MM.1S (cell line): Measurements from ENCODE around the gene CAPN5.

ENCODE experiments used
- DNase-seq: peaks from one replicate; pipeline ENCODE4 v3.0.0-alpha.2; 2015
- H2AFZ ChIP-seq: fragments of 300-600 bp; sonication (generic); 2 replicates; pipeline ENCODE4 v1.6.0; 2016; ENCODE audit warnings: antibody characterized with exemption, low read length
- H3F3A ChIP-seq: fragments of 300-600 bp; sonication (generic); 2 replicates; pipeline ENCODE4 v1.6.1; 2016; ENCODE audit warnings: mild to moderate bottlenecking, antibody characterized with exemption, low read length, moderate library complexity, mixed read lengths; ENCODE audit not compliant: insufficient read depth
- H3K27ac ChIP-seq: fragments of 300-600 bp; sonication (generic); 2 replicates; pipeline ENCODE4 v1.5.1; 2016; ENCODE audit warnings: mild to moderate bottlenecking, low read length
- H3K27me3 ChIP-seq: fragments of 300-600 bp; sonication (generic); replicated peaks from 2 replicates; pipeline ENCODE4 v1.6.0; 2016; ENCODE audit warnings: low read length; ENCODE audit not compliant: insufficient read depth
- H3K36me3 ChIP-seq: fragments of 300-600 bp; sonication (generic); replicated peaks from 2 replicates; pipeline ENCODE4 v1.6.1; 2016; ENCODE audit warnings: mild to moderate bottlenecking, low read length, mixed read lengths; ENCODE audit not compliant: insufficient read depth
- H3K4me1 ChIP-seq: fragments of 300-600 bp; sonication (generic); 2 replicates; pipeline ENCODE4 v1.6.1; 2016; ENCODE audit warnings: low read length, mixed read lengths
- H3K4me2 ChIP-seq: fragments of 300-600 bp; sonication (generic); 2 replicates; pipeline ENCODE4 v1.6.0; 2016; ENCODE audit warnings: low read depth, low read length
- H3K4me3 ChIP-seq: fragments of 300-600 bp; sonication (generic); 2 replicates; pipeline ENCODE4 v1.5.1; 2016; ENCODE audit warnings: low read length, mixed read lengths
- H3K79me2 ChIP-seq: fragments of 300-600 bp; sonication (generic); 2 replicates; pipeline ENCODE4 v1.6.1; 2016; ENCODE audit warnings: mixed run types, low read length, mixed read lengths
- H3K9ac ChIP-seq: fragments of 300-600 bp; sonication (generic); 2 replicates; pipeline ENCODE4 v1.6.1; 2016; ENCODE audit warnings: low read length, mixed read lengths
- H3K9me2 ChIP-seq: fragments of 300-600 bp; sonication (generic); replicated peaks from 2 replicates; pipeline ENCODE4 v1.6.1; 2016; ENCODE audit warnings: mild to moderate bottlenecking, low read length, mixed read lengths; ENCODE audit not compliant: insufficient read depth
- H3K9me3 ChIP-seq: fragments of 300-600 bp; sonication (generic); replicated peaks from 2 replicates; pipeline ENCODE4 v1.6.1; 2016; ENCODE audit warnings: mild to moderate bottlenecking, low read length, mixed read lengths; ENCODE audit not compliant: insufficient read depth
- H4K20me1 ChIP-seq: fragments of 300-600 bp; sonication (generic); 2 replicates; pipeline ENCODE4 v1.6.1; 2016; ENCODE audit warnings: mild to moderate bottlenecking, low read length, moderate library complexity, mixed read lengths; ENCODE audit not compliant: insufficient read depth
- CTCF ChIP-seq: fragments of 300-600 bp; sonication (generic); IDR thresholded peaks from 2 replicates; pipeline ENCODE4 v1.5.1; 2016; ENCODE audit warnings: antibody characterized with exemption, low read length, mixed read lengths
- EZH2 ChIP-seq: fragments of 300-600 bp; sonication (generic); optimal IDR thresholded peaks from 2 replicates; pipeline ENCODE3; 2017; ENCODE audit warnings: low read depth, mild to moderate bottlenecking, antibody characterized with exemption, low read length, mixed read lengths
- EZH2phosphoT487 ChIP-seq: fragments of 300-600 bp; sonication (generic); IDR thresholded peaks from 2 replicates; pipeline ENCODE4 v1.6.1; 2018; ENCODE audit warnings: antibody characterized with exemption, low read length

CAPN5 gene

DNA sequence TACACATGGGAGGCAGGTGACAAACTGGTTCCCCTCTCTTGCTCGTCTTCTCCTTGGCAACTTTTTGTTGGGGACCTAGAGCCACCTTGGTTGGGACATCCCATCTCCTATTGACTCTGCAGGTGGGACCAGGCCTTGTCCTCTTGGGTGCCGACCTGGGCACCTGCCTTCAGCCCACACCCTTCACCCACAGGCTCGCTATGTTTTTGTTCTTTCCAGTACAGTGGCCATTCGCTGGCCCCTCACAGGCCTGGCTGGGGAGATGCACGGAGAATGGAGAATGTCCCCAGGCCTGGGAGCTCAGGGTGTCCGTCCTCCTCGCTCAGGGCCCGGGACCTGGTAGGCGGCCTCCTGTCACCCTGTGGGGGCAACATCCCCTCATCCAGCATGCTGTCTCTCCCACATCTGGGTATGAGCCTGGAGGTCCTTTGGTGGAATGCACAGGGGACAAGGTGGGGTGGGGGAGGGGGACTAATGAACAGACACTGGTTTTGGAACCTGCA, 21.0 kb downstream of the CAPN5 start:
- Histone ChIP-seq H3K36me3 (no peaks in the 10 kb centered on the region), H3K9ac (no peak overlapping the region), H4K20me1 (no peaks in the 10 kb centered on the region), H3K4me1 (peaks cover 18% of the 10 kb centered on the region), H3K79me2 (no peaks in the 10 kb centered on the region), H3F3A (no peaks in the 10 kb centered on the region), H3K27ac (no peak overlapping the region), H3K4me3 (no peak overlapping the region), H3K4me2 (no peak overlapping the region), H3K27me3 (no peaks in the 10 kb centered on the region), H3K9me3 (no peaks in the 10 kb centered on the region), H2AFZ (no peak overlapping the region), H3K9me2 (no peaks in the 10 kb centered on the region)
- no peak for DNase-seq
- TF ChIP-seq EZH2, result no peak
- TF ChIP-seq CTCF, result no peak
- TF ChIP-seq EZH2phosphoT487, result no peak

DNA sequence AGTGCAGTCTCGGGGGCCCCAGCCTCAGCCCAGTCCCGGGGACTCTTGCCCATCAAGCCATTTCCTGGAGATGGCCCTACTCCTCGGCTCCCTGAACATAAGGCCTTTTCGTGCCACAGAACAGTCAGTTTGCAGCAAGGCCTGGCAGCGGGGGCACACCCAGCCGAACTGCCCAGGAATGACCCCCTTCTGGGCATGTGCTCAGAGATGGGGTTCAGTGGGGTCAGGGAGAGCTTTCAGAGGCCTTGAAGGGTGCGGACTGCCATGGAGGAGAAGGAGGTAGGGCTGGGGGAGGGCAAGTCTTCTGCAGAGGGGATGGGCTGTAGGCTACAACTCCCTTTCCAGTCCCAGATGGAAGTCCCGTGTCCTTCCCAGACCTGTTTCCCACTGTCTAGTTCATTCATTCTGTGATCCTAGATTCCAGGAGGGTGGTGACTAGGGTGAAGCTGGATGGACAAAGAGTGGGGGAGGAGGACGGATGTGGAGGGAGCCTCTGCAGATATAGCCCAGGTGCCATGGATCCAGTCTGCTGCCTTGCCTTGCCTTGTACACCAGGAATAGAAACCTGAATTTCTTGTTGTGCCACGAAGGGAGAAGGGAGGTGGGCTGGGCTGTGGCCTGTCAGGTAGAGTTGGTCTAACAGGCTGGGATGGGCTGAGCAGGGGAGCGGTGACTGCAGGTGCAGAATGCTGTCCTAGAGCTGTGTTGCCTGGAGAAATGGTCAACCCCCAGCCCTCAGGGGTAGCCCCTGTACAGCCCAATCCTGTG, 21.6 kb downstream of the CAPN5 start:
- no peak overlapping the region for H3K27ac ChIP-seq
- no peaks in the 10 kb centered on the region for H3K27me3 ChIP-seq
- H4K20me1 ChIP-seq, result no peaks in the 10 kb centered on the region
- no peak overlapping the region for H2AFZ ChIP-seq
- no peaks in the 10 kb centered on the region for H3K36me3 ChIP-seq
- peaks cover 18% of the 10 kb centered on the region for H3K4me1 ChIP-seq
- no peak overlapping the region for H3K4me2 ChIP-seq
- no peak overlapping the region for H3K9ac ChIP-seq
- no peak for TF ChIP-seq EZH2
- TF ChIP-seq EZH2phosphoT487, result no peak
- TF ChIP-seq CTCF, result no peak
- H3K4me3 ChIP-seq, result no peak overlapping the region
- H3K9me2 ChIP-seq, result no peaks in the 10 kb centered on the region
- no peaks in the 10 kb centered on the region for H3F3A ChIP-seq
- H3K9me3 ChIP-seq, result no peaks in the 10 kb centered on the region
- no peak for DNase-seq
- no peaks in the 10 kb centered on the region for H3K79me2 ChIP-seq

DNA sequence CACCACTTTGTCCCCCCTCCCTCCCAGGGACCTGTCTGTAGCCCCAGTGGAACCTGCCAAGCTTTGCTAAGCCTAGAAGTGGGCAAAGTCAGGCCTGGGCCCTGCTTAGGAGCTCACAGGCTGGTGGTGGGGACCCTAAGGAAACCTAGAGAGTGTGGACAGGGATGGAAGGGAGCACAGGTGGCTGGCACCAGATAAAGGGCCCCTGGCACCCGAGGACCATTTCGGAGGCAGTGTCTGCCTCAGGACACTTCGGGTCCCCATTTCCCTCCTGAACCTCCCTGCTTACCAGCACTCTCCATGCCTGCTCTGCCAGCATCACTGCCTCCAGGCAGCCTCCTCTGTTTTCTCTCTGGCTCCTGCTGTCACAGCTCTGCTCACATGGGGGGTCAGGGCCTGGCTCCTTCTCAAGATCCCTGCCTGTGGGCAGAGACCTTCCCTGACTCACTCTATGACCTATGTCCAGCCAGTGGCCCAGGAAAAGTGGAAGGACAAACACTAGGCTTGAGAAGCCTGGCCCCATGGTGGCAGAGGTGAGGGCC, 22.3 kb downstream of the CAPN5 start:
- H3K4me2 ChIP-seq, result no peak overlapping the region
- H3K9ac ChIP-seq, result no peak overlapping the region
- no peak overlapping the region for H3K27ac ChIP-seq
- H3K9me2 ChIP-seq, result no peaks in the 10 kb centered on the region
- no peaks in the 10 kb centered on the region for H3K9me3 ChIP-seq
- no peak overlapping the region for H3K4me3 ChIP-seq
- peaks cover 18% of the 10 kb centered on the region for H3K4me1 ChIP-seq
- H4K20me1 ChIP-seq, result no peaks in the 10 kb centered on the region
- H3F3A ChIP-seq, result no peaks in the 10 kb centered on the region
- TF ChIP-seq EZH2 (no peak), EZH2phosphoT487 (no peak), CTCF (no peak)
- no peaks in the 10 kb centered on the region for H3K36me3 ChIP-seq
- no peak overlapping the region for H2AFZ ChIP-seq
- H3K27me3 ChIP-seq, result no peaks in the 10 kb centered on the region
- no peak for DNase-seq
- H3K79me2 ChIP-seq, result no peaks in the 10 kb centered on the region
